SU-DHL-6 (cell line): ENCODE results near the gene SH3TC2.

Source experiments
- CTCF ChIP-seq: fragments of 200-600 bp; sonication (generic); IDR thresholded peaks from one replicate; pipeline ENCODE4 v1.5.1; 2017; ENCODE audit warnings: antibody characterized with exemption, mild to moderate bottlenecking, low read length, moderate library complexity; ENCODE audit not compliant: insufficient read depth, poor library complexity, severe bottlenecking
- EZH2phosphoT487 ChIP-seq: fragments of 200-600 bp; sonication (generic), shearing (Covaris generic); conservative IDR thresholded peaks from 2 replicates; pipeline ENCODE4 v1.6.1; 2018; ENCODE audit warnings: mild to moderate bottlenecking, antibody characterized with exemption, low read length, moderate library complexity, mixed read lengths

DNA sequence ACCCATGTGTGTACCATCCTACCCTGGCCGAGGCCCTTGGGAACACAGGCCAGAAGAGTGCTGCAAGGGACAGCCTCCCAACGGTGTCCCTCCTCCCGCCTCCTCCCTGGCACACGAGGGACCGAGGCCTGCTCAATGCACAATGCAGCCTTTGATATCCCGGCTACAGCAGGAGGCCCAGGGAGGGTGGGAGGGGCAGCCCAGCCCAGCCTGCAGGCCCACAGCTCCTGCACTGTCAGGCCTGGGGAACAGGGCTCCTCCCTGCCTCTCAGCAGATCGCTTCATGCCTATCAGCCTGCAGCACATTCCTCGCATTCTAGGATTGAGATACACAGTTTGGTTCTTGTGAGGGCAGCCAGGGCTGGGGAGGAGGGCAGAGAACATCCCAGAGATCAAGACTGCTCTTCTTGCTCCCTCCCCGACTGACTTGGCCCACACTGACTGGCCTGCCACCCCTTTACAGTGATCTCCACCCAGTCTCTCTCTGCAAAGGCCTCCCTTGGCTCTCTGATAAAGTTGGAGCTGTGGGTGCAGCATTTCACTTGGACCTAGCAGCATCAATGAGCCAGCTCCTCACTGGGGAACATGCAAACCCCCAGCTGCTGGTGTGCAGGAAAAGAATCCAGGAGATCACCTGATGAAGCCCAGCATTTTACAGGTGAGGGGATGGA lies at the start of gene SH3TC2:
- TF ChIP-seq CTCF (no peak), EZH2phosphoT487 (no peak)
